Activated T-helper 1 cell treated with Interleukin-2 at 50 U/mL for 16 hours (primary cell): ENCODE measurements around the gene SLC25A53.
"Not testable (repeated sequence)": the region's sequence is repeated elsewhere in the genome, so short reads cannot be mapped to it uniquely, and the experiment has no call there.

Experiments
- DNase-seq: peaks from one replicate; pipeline ENCODE4 v3.0.0-alpha.2; 2020; ENCODE audit warnings: low read depth

Gene SLC25A53

DNA sequence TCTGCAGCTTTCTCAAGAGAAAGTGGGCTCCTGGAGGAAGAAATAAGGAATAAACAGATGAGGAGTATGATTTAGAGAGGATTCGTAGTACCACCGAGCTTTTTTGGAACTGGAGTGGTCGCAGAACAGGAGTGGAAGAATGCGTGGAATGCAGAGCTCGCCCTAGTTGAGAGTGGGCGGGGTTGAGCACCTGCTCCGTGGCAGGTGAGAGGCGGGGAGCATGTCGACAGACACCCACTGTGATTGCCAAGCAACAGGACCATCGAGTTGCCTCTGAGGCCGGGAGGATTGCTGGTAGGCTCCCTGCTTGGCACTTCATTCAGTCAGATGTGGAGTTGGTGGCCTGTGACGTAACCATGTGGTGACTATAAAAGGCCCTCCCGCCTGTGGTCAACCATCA is 101.9 kb downstream of the SLC25A53 start:
- DNase-seq: not testable (repeated sequence)
